Activated CD4-positive, alpha-beta T cell treated with anti-CD3 and anti-CD28 coated beads, Interleukin-2, amount 50 U/mL, for 4 hours (primary cell): ENCODE measurements around the gene CCL11.

Source experiments
- DNase-seq, 2 experiments: peaks; one replicate each; pipeline ENCODE4 v3.0.0-alpha.2; 2020

Gene CCL11

DNA sequence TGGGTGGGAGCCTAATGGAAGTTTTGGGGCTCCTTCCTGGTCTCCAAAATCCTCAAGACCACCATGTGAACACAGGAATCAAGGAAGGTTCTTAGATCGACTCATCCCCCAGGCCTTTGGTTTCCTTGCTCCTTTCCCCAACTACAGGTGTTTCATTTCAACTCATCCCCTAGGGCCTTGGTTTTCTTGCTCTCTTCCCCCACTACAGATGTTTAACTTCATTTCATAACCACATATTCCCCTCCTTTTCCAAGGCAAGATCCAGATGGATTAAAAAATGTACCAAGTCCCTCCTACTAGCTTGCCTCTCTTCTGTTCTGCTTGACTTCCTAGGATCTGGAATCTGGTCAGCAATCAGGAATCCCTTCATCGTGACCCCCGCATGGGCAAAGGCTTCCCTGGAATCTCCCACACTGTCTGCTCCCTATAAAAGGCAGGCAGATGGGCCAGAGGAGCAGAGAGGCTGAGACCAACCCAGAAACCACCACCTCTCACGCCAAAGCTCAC, at the start of gene CCL11:
TSS of gene CCL11 (plus strand) at position 457 of the 507 bp plus-strand sequence. CDS start 67 bp downstream, outside the sequence.
- no peak for DNase-seq

DNA sequence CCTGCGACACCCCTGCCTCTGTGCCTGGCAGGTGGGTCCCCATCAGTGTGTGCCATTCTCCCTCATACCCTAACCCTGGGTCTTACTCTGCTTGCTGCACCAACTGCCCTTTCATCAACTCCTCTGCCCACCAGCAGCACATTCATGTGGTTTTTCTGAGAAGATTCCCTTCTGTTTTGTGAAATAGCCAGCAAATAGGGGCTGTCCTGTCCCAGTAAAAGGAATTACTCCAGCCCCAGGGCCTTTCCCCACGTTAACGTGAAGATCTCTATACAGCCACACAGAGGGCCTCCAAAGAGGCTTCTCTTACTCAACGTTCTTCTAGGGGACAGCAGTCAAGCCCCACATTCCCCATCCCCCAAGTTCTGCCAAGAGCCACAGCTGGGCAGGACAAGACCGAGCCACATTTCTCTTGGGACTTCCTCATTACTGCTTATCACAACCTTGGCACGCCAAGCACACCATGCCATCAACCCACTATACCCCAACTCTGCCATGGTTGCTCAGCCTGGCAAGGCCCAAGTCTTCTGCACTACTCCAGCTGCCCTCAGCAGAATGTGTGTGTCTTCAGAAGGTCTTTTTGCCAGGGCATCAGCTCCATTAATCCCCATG, 49.2 kb upstream of the CCL11 start:
- DNase-seq = no peak

DNA sequence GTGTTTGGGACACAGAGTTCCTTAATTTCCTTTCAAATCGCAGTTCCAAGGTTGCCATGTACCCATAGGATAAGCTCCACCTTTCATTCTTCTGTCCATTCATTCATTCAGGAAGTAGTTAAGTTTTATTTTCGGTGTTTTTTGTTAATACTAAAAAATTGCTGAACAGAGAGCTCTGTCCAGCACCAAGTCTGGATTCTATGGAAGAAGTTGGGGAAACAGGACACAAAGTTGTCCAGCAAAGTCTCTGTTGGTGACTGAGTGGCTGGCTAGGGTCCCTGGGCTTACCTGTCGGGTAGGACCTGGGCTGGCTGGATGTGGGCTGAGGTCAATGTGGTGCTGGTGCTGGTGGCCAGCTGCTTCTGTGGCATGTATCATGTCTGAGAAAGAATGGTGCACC, 48.1 kb upstream of the CCL11 start:
- DNase-seq = no peak

DNA sequence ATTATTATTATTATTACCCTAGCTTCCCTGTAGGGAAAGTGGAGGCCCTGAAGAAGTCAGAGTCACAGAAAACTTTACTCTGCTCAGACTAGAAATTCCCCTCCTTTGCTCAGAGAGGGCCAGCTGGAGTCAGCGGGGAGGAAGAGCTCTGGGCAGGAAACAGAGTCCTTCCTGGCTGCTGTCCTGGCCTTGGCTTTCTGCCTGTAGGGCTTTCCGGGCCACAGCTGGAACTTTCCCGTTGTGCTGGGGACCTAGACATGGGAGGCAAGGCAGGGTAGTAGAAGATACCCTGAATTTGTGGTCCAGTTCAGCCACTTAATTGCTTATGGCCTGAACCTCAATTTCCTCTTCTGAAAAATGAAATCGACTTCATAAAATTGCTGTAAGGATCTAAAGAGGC, 44.5 kb upstream of the CCL11 start:
- DNase-seq = no peak

DNA sequence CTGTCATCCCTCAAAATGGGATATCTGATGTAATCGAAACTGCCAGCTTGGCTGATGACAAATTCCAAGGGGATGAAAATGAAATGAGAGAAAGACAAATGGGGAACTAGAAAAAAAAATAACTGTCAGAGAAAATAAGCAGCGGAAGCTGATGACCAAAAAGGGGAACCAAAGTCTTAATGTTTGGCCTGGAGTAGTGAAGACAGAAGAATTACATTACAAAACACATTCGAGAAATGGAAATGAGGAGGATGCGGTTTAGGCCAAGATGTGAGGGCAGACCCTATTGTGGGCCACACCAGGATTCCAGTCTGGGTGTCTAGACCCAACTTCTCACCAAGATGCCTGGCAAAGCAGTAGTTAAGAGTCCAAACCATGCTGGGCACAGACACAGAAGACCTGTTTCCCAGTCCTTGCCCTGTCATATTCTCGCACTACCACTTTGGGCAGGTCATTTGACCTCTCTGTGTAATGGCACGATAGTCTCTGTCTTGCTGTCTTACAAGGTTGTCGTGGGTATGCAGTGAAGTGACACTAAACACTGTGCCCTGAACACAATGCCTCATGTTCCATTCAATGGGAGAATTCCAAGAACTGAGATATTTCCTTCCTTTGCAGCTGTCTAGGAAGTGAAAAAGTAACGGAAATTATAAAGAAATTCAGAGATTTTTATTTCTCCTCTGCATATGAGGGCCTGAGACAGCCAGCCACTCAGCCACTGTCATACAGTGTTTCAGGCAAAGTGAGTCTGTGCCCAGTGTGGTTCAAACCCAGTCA, 42.8 kb upstream of the CCL11 start:
- no peak for DNase-seq

DNA sequence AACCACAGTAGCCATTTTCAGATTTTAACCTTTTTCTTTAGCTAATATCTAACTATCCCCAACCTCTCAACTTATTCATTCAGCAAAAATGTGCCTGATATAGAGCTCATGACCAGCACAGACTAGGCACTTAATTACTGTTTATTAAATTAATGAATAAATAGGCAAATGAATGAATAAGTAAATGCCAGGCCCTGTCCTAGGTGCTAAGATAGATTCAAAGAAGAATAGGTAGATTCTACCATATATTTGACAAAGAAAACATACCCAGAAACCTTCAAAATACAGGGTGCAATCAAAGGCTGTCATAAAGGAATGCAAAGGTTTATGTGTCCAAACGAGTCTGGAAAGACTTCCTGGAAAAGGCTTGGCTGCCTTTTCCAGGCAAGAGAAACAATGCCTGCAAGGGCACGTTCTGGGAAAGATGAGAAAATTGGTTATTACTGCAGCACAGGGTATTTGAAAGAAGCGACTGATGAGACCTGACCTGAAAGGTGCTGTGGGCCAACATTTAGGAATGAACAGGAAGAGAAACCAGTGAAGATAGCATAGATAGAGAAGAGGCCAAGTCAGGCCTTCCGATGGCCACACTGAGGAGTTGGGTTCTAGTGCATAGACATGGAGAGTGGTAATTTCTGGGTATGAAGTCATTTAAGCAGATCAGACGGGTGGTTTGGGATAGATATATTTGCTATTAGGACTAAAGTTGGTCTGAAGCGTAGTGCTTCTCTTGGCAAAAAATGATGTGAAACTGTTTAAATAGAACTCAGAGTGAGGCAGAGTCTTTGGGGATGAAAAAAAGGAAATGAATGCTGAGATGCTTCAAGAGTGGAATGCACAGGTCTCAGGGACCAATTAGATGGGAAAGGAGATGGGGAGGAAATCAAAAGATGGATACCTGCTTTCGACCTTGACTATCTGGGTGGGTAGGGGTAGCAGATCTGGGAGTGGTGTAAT, 41.9 kb upstream of the CCL11 start:
- DNase-seq = no peak

DNA sequence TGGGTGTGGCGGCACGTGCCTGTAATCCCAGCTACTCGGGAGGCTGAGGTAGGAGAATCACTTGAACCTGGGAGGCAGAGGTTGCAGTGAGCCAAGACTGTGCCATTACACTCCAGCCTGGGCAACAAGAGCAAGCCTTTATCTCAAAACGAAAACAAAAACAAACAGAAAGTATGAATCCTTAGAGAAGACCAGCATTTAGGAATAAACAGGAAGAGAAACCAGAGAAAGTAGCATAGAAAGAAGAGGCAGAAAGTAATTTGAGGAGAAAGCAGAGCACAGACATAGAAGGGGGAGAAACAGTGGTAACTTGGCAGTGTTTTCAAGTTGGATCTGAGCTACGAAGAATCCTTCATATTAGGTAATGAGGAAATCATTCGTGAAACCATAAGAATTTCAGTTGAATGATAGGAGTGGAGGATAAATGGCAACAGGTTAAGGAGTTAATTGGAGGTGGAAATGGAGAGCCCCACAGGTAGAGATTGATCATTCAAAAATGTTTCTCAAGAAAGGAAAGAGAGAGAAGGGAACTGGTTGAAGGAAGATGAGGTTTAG, 40.1 kb upstream of the CCL11 start:
- DNase-seq = no peak

DNA sequence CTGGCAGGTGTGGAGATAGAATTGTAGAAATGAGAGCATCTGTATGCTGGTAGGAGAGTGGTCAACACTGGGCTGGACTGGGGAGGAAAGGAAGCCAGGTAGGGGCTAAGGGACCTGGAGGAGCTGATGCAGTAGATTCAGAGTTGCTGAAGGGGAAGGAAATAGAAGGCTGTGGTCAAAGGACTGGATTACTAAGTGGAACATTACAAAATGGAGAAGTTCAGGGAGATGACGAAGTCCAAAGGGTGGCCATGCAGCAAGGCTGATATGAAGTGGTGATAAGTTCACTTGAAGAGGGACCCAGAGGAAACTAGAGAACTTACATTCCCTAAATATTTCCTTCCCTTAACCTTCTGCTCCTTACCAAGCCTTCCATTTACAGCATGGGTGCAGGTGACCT, 39.1 kb upstream of the CCL11 start:
- DNase-seq = no peak

DNA sequence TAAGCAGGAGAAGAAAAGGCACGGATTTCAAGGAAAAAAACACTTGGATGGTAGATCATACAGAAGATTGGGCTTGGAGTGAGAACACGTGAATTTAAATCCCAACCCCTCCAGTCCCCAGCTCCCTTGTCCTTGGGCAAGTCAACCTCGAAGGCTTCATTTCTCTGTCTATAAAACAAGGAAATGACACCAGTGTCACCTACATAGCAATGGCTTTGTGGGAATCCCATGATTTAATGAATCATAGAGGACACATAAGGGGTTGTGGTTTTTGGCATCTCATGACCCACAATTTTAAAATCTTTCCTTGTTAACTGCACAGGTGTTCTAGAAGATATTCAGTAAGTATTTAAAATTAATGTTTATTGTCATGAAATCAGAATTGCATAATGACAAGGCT, 38.7 kb upstream of the CCL11 start:
- DNase-seq = no peak

DNA sequence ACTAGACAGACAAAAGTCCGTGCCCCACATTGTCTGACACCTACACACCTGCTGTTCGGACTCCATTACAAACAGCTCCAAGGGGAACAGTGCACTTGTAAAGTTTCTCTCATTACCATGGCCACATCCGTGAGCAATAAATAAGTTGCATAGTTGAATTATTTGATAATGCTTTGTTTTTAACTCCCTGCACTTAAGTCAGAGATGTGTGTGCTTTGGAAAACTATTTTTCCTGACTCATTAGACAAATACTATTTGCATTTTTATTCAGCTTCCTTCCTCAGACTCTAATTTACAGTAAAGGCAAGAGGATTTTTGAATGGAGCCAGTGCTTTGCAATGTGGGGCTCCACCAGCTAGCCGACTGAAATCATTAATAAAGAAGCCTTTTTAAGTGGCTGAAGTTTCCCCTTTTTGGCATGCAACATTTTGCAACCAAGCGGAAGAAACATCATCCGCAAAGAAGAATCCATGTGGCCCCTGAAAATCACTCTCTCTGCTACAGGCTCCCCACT, 37.0 kb upstream of the CCL11 start:
- DNase-seq = no peak

DNA sequence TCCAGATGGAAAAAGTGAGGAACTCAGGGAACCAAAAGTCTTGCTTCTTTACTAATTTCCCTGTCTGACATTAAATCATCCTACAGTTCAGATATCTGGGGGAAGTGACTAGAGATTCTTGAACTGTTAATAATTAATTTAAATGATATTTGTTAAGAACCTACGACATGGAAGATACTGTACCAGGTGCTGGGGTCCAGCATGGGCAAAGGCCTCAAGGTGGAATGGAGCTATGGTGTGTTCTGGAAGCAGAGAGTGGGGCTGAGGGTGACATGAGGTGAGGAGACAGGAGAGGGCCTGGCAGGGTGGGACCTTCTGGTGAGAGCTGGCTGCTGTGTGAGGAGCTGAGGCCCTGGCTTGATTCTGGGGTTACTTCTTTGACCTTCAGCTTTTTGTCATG, 36.5 kb upstream of the CCL11 start:
- DNase-seq = no peak

DNA sequence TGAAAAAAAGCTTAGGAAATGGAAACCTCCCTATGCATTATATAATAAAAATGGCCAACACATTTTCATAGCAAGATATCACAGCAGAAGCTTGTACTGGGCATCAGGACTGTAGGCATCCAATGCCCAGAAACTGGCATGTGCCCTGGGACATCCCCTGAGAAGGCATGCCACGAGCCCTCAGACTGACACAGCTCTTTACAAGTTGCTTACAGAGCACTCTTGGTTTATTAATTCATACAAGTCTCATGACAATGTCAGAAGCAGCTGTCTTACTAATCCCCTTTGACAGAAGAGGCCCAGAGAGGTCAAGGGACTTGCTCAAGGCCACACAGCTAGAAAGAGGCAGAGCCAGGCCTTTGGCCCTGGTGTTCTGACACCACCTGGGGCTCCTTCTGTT, 36.1 kb upstream of the CCL11 start:
- DNase-seq = no peak

DNA sequence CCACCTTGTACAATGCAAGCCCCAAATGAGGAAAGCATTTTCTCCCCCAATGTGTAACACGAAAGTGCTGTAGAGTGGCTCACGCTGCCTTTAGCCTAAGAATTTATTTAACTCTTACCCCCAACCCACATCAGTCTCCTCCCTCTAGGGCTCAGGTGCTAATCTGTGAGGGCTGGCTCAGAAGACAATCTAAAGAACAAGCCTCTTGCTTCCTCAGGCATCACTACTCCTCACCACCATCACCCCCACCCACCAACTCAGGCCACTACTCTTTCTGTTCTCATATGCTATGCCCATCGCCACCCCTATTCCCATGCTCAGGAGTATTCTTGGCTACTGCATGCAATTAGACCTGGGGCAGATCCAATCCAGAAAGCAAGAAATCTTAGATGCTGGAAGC, 34.4 kb upstream of the CCL11 start:
- no peak for DNase-seq

DNA sequence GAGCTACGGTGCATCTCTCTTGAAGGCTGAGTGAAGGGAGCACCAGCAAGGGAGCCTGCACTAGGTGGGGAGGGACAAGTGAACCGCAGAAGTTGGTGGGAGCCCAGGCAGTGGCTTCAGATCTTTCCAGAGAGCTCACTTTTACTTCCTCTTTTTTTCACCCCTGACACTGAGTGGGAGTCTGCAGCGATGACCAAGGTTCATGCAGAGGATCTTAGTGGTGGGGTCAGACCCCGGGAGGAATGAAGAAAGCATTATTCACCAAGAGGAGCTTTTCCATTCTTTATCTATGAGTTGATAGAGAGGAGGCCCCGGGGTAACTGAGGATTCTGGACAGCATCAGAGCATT, 33.5 kb upstream of the CCL11 start:
- DNase-seq = no peak

DNA sequence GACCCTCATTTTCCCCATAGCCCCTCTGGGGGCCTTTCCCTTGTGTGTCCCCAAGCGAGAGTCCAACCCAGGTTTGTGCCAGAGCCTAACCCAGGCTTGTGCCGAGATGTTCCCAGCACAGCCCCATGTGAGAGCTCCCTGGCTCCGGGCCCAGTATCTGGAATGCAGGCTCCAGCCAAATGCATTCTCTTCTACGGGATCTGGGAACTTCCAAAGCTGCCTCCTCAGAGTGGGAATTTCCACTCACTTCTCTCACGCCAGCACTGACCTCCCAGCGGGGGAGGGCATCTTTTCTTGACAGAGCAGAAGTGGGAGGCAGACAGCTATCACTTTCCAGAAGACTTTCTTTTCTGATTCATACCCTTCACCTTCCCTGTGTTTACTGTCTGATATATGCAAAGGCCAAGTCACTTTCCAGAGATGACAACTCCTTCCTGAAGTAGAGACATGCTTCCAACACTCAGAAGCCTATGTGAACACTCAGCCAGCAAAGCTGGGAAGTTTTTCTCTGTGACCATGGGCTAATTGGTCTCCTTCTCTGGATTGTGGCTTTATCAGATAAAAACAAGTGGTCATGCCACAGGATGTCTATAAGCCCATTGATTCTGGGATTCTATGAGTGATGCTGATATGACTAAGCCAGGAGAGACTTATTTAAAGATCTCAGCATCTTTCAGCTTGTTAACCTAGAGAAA, 33.0 kb upstream of the CCL11 start:
- no peak for DNase-seq

DNA sequence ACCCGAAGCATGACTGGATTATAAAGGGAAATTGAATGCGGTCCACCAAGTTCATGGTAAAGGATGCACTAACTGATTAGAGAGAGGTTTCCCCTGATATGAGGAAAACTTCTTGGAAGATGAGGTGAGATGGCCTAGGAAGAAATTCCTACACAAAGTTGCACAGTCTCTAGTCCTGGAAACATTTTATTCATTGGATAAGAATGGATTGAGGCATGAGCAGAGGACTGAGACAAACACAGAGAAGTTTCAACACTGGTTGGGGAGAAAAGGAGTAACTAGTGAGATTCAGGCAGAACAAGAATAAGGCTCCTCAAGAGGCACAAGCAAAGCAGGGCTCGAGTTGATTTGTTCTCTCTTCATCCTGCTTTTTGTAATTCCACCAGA, 32.4 kb upstream of the CCL11 start:
- no peak for DNase-seq

DNA sequence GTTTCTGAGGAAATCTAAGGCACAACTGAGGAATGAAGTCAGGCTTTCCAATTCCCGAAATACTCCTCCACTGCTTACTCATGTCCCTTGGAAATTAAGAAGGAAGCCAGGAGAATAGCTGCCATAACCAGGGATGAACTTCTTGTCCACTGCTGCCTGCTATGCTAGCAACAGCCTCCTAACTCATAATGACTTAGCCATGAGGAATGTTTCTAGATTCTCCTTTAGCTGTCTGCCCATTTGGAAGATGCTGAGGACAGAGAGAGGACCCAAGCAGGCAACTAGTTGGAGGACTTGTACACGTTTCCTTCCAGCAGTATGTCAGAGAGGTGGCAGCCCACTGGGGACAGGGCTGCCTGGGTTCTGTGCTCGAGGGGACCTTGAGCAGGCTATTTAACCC, 31.4 kb upstream of the CCL11 start:
- DNase-seq = no peak

DNA sequence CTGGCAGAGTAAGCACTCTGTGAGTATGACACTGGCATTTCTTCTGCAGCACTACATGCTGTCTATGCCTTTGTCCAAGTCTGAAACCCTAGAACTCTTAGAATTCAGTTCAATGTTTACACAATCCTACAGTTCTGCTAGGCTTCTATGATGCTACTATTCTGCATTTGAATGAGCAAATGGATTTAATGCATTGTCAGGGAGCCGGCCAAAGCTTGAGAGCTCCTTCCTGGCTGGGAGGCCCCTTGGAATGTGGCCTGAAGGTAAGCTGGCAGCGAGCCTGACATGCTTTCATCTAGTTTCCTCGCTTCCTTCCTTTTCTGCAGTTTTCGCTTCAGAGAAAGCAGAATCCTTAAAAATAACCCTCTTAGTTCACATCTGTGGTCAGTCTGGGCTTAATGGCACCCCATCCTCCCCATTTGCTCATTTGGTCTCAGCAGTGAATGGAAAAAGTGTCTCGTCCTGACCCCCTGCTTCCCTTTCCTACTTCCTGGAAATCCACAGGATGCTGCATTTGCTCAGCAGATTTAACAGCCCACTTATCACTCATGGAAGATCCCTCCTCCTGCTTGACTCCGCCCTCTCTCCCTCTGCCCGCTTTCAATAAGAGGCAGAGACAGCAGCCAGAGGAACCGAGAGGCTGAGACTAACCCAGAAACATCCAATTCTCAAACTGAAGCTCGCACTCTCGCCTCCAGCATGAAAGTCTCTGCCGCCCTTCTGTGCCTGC, 30.7 kb upstream of the CCL11 start, which contains the start of gene CCL2:
TSS of gene CCL2 (plus strand) at position 635 of the 730 bp plus-strand sequence. CDS start at position 700, 65 bp downstream.
- no peak for DNase-seq

DNA sequence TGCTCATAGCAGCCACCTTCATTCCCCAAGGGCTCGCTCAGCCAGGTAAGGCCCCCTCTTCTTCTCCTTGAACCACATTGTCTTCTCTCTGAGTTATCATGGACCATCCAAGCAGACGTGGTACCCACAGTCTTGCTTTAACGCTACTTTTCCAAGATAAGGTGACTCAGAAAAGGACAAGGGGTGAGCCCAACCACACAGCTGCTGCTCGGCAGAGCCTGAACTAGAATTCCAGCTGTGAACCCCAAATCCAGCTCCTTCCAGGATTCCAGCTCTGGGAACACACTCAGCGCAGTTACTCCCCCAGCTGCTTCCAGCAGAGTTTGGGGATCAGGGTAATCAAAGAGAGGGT, 30.2 kb upstream of the CCL11 start:
- no peak for DNase-seq

DNA sequence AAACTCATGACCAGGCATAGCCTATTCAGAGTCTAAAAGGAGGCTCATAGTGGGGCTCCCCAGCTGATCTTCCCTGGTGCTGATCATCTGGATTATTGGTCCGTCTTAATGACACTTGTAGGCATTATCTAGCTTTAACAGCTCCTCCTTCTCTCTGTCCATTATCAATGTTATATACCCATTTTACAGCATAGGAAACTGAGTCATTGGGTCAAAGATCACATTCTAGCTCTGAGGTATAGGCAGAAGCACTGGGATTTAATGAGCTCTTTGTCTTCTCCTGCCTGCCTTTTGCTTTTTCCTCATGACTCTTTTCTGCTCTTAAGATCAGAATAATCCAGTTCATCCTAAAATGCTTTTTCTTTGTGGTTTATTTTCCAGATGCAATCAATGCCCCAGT, 29.7 kb upstream of the CCL11 start:
- DNase-seq = no peak

DNA sequence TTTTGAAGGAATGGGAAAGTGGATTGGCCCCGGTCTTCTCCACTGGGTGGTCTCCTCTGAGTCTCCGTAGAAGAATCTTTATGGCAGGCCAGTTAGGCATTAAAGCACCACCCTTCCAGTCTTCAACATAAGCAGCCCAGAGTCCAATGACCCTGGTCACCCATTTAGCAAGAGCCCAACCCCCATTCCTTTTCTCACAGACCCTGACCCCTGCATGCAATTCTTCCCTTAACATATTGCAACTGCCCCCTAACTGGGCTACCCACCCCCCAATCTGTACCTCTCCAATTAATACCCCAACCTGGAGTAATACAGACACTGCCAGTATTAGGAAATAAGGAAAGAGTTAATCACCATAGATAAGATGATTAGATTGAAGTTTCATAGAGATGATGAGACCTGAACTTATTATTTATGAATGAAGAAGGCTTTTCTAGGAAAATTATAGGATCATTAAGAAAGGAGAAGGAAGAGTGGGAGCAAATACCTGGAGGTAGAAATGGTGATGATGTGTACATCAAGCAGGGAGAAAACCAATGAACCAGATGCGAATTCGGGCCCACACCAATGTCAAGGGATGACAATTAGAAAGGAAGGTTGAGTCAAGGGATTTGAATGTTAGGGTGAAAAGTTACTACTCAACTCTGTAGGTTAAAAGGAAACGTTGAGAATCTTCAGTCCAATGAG, 28.1 kb upstream of the CCL11 start:
- DNase-seq = no peak
